HFF-Myc (cell line): Measurements from ENCODE around the gene ZNF385D.
A peak's percentile ranks its signal among the peaks of the same experiment; 100 is the strongest.

Source experiments
- DNase-seq: peaks from one replicate; pipeline ENCODE4 v3.0.0-alpha.2; 2011; ENCODE audit warnings: low read depth; ENCODE audit errors: extremely low read depth
- H3K4me3 ChIP-seq: replicated peaks from 2 replicates; pipeline ENCODE4 v1.5.1; 2011; ENCODE audit warnings: low read depth, mild to moderate bottlenecking, control low read depth, low read length
- TF ChIP-seq, protein P1 (sequence below): IDR thresholded peaks from 2 replicates; pipeline ENCODE4 v1.5.1; 2012; ENCODE audit warnings: mild to moderate bottlenecking, low read depth, low read length, control low read depth; ENCODE audit errors: missing control alignments

The ZNF385D gene

DNA sequence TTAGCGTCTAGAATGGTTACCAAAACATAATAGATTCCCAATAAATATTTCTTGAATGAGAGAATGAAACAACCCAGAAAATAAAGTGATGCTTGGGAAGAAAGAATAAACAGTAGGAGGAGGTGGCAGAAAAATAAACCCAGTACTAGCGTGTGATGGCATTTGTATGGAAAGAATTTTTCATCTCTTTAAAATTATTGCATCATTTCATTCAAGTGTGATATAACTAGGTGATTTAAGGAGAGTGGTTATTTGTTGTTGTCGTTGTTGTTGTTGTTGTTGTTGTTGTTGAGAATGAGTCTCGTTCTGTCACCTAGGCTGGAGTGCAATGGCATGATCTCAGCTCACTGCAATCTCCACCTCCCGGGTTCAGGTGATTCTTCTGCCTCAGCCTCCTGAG is 293.9 kb downstream of the ZNF385D start:
- DNase-seq = no peak
- TF ChIP-seq, protein P1, sequence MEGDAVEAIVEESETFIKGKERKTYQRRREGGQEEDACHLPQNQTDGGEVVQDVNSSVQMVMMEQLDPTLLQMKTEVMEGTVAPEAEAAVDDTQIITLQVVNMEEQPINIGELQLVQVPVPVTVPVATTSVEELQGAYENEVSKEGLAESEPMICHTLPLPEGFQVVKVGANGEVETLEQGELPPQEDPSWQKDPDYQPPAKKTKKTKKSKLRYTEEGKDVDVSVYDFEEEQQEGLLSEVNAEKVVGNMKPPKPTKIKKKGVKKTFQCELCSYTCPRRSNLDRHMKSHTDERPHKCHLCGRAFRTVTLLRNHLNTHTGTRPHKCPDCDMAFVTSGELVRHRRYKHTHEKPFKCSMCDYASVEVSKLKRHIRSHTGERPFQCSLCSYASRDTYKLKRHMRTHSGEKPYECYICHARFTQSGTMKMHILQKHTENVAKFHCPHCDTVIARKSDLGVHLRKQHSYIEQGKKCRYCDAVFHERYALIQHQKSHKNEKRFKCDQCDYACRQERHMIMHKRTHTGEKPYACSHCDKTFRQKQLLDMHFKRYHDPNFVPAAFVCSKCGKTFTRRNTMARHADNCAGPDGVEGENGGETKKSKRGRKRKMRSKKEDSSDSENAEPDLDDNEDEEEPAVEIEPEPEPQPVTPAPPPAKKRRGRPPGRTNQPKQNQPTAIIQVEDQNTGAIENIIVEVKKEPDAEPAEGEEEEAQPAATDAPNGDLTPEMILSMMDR = no peak
- H3K4me3 ChIP-seq = no peak overlapping the region

DNA sequence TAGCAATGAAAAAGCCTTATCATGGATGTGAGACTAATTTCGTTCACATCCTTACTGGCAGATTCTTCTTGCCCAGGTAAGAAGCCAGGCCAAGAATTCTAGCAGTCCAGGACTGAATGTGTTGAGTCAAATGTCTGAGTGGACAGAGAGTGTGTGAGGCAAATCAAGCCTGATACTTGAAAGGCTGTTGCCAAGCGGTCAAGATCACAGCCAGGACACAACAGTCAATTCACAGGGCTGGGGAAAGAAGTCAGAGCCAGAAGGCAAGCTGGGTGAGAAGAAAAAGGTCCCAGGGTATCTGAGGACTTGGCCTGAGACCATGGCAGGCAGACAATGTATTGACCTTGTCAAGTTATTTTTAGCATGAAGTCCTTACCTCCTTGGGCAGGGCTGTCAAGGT is 301.3 kb downstream of the ZNF385D start:
- DNase-seq = no peak
- H3K4me3 ChIP-seq = no peak overlapping the region
- TF ChIP-seq, protein P1 = no peak

DNA sequence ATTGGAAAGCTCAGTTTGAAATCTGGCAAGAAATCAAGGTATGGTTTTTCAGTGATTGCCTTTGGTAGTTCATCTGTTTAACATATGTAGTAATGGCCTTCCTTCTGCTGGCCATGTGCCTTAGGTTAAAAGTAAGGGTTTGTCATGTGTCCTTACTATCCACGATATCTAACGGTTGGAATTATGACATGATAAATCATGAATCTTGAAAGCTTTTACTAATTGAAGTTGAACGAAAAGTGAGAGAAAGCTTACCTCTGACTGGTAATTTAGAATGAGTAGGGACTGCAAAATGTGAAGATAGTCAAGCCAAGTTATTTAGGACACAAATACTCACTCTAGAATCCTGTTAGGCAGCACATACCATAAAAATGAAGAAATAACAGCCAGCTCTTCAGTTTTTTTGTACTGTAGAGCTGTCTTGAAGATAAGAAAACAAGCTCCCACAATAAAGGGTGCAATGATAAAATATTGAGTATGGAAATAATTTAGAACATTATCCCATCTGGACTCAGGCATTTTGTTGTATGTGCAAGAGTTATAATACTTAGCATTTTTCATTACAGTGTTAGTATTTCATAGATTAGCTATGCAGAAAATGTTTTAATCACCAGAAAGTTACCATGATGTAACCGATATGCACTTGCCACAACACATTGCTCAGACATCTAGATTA is 303.4 kb downstream of the ZNF385D start:
- peak; percentile 70 for DNase-seq
- TF ChIP-seq, protein P1 = no peak

DNA sequence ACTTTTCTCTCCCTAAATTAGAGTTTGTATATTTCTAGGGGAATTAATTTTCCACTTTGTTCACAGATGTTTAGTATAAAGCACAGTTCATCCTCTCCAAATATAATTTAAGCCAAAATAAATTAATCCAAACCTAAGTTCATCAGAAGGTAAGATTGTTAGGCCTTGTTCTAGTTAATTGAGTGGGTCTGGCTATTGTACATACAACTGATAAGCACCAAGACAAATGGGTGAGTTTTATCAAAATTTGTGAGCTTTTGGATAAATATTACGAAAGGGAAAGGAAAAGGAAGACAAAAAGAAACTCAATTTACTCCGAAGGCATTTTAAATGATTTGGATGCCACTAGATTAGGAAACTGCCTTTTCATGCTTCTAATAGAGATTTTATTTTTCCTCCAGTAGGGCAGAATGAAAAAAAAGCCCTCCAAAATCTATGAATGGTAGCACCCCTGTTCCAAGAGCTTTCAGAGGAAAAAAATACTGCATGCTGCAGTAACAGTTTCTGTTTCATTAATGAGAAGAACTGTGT is 304.0 kb downstream of the ZNF385D start:
- no peak overlapping the region for H3K4me3 ChIP-seq
- DNase-seq = no peak
- TF ChIP-seq, protein P1 = no peak

More for the DNA sequence above, 303.4 kb downstream of the ZNF385D start:
- no peak overlapping the region for H3K4me3 ChIP-seq

DNA sequence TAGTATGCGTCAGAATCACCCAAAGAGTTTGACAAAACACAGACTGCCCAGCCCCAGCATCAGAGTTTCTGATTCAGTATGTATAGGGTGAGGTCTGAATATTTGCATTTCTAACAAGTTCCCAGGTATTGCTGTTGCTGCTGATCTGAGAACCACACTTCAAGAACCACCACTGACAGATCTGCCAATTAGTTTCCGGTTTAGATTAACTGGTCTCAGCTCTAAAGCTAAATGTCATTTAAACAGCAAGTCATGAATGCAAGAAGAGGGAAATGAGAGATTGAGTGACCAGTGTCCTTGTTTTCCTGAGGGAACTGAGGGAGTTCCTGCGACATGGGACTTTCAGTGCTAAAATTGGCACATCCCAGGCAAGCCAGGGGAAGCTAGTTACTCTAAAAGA is 305.0 kb downstream of the ZNF385D start:
- TF ChIP-seq, protein P1 = no peak
- no peak overlapping the region for H3K4me3 ChIP-seq
- no peak for DNase-seq

DNA sequence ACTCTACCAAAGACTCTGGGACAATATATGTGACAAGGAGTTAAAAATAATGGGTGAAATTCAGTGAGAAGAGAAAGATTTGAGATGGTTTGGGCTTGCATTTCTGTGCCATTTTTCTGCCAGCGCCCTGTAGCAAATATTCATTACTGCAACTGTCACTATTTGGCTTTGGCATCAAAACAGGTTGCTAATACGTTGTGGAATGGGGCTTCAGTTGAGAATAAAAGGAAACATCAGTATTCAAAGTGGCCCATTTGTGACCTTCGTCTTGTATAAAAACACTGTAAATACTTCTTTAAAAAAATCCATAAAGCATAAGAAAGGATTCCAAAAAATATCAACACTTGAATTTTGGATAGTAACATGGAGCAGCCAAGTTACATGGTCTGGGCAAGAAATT is 309.2 kb downstream of the ZNF385D start:
- no peak for DNase-seq
- TF ChIP-seq, protein P1 = no peak
- no peak overlapping the region for H3K4me3 ChIP-seq
